Adrenal gland (tissue), 12 donors: ENCODE data around the gene NUDCD3. TPM values are rescaled to one million over a fixed set of nuclear protein-coding genes. Genes with fewer than 3 reads are reported as not detected.

Experiments
- DNase-seq, 7 donors: peaks; one replicate each; pipeline ENCODE4 v3.0.0-alpha.2; 2019 to 2020
- H3K27ac ChIP-seq, 5 donors: fragments of 200-600 bp; sonication (generic) in 4 of 5; 1 replicate in 3 of 5; 2 replicates in 2 of 5; pipeline versions ENCODE4 v1.5.1 to v1.8.0; 2016 to 2020; ENCODE audit warnings: mild to moderate bottlenecking in 1 of 5
- H3K27me3 ChIP-seq: fragments of 200-600 bp; 2 replicates; pipeline ENCODE4 v1.8.0; 2021
- H3K36me3 ChIP-seq, 2 donors: fragments of 200-600 bp; replicated peaks in 1 of 2; 1 replicate in 1 of 2; 2 replicates in 1 of 2; pipeline versions ENCODE4 v1.5.1 to v1.8.0; 2018 to 2022
- H3K4me1 ChIP-seq, 2 donors: fragments of 200-600 bp; replicated peaks in 1 of 2; 1 replicate in 1 of 2; 2 replicates in 1 of 2; pipeline versions ENCODE4 v1.5.1 to v1.8.0; 2018 to 2021
- H3K4me3 ChIP-seq, 4 donors: fragments of 200-600 bp; sonication (generic) in 3 of 4; one replicate each; pipeline ENCODE4 v1.5.1; 2016 to 2018
- H3K9me3 ChIP-seq, 3 donors: fragments of 200-600 bp; sonication (generic) in 1 of 3; replicated peaks in 1 of 3; 1 replicate in 2 of 3; 2 replicates in 1 of 3; pipeline versions ENCODE4 v1.5.1 to v1.8.0; 2016 to 2021
- POLR2A ChIP-seq, 2 donors: fragments of 450-650 bp; IDR thresholded peaks; one replicate each; pipeline ENCODE4 v1.6.1; 2017; ENCODE audit warnings: antibody characterized with exemption in 2 of 2, mild to moderate bottlenecking in 2 of 2, moderate library complexity in 1 of 2
- WGBS, 4 donors: extraction: QIAGEN DNeasy Blood & Tissue Kit in 2 of 4; methylation state at CpG; one replicate each; pipeline versions ENCODE4 v1.1.5 to v1.1.7; 2013 to 2017; 5-methylcytosine and 5-hydroxymethylcytosine counted together
- intact Hi-C, 2 donors: fragments of 100-400 bp; cut with DNase I; formaldehyde crosslinking; loops; one replicate each; pipeline versions ENCODE4 v1.14.1 to v1.15.0; 2022 to 2023
- polyA plus RNA-seq, 3 donors: library from polyadenylated mRNA; stranded (reverse); fragments of 200-250 nt in 2 of 3; fragments of 350-450 nt in 1 of 3; fragmentation: Illumina TruSeq in 1 of 3; extraction: RNeasy Lipid Tissue Mini Kit (QIAGEN cat#74804) in 1 of 3; gene quantifications; one replicate each; pipeline ENCODE4 v1.2.3, GENCODE V29; 2013 to 2014
- total RNA-seq, 9 donors: library from RNA; depleted of rRNA in 4 of 9; stranded (reverse); fragments of >200 nt in 4 of 9; fragments of 120-200 nt in 1 of 9; fragmentation: NEBNext Ultra II Directional in 1 of 9; extraction: Animal tissue kit (Norgen Biotek cat#: 25700) in 1 of 9; gene quantifications; one replicate each; pipeline versions ENCODE4 v1.1.0 to v1.2.4, GENCODE V29; 2013 to 2023
- TF ChIP-seq, protein P1 (sequence below), 6 experiments: fragments of 450-650 bp in 4 of 6; fragments of 200-600 bp in 2 of 6; sonication (generic) in 1 of 6; IDR thresholded peaks; 1 replicate in 5 of 6; 2 replicates in 1 of 6; pipeline versions ENCODE4 v1.5.1 to v1.8.0; 2016 to 2021; ENCODE audit warnings: antibody characterized with exemption in 6 of 6, mild to moderate bottlenecking in 2 of 6, moderate library complexity in 1 of 6
- donor health status: healthy with polysubstance abuse.
- donor health status: Bipolar disorder and iron deficiency.
- donor health status: DM: yes; HTN: yes; CAD: no.
- donor health status: DM: no; HTN: no; CAD: no.
- donor health status: DM: no; HTN: no; CAD: no.
- donor health status: DM: yes; HTN: yes; CAD: no.

The NUDCD3 gene
- total and polyA plus RNA-seq, 12 donors: 30.5 to 136 (median 71.1) TPM

GRCh38 chr7:44394112-44394447, 96.4 kb downstream of the NUDCD3 start:
- Histone ChIP-seq H3K4me3 (no peak overlapping the region), H3K27me3 (no peaks in the 10 kb centered on the region), H3K27ac (no peak overlapping the region), H3K9me3 (no peaks in the 10 kb centered on the region), H3K36me3 (peaks cover 0 to 30% of the 10 kb centered on the region in 2 donors), H3K4me1 (no peaks in the 10 kb centered on the region)
- WGBS, 4 donors: 91 to 99% (median 96%) methylated on average over 6 of the region's 6 CpGs
- intact Hi-C loops: no loop called here
- TF ChIP-seq, protein P1, sequence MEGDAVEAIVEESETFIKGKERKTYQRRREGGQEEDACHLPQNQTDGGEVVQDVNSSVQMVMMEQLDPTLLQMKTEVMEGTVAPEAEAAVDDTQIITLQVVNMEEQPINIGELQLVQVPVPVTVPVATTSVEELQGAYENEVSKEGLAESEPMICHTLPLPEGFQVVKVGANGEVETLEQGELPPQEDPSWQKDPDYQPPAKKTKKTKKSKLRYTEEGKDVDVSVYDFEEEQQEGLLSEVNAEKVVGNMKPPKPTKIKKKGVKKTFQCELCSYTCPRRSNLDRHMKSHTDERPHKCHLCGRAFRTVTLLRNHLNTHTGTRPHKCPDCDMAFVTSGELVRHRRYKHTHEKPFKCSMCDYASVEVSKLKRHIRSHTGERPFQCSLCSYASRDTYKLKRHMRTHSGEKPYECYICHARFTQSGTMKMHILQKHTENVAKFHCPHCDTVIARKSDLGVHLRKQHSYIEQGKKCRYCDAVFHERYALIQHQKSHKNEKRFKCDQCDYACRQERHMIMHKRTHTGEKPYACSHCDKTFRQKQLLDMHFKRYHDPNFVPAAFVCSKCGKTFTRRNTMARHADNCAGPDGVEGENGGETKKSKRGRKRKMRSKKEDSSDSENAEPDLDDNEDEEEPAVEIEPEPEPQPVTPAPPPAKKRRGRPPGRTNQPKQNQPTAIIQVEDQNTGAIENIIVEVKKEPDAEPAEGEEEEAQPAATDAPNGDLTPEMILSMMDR (IDR thresholded peaks at IDR 0.05): no peak
- TF ChIP-seq POLR2A (IDR thresholded peaks at IDR 0.05): no peak
- peak in 2 of 7 donors; percentile 2 to 20 for DNase-seq

- WGBS, 4 donors: 94 to 100% (median 95%) methylated on average over 5 to 7 of the region's 7 CpGs
- Histone ChIP-seq H3K36me3 (peaks cover 0 to 36% of the 10 kb centered on the region in 2 donors), H3K4me1 (no peaks in the 10 kb centered on the region), H3K9me3 (no peaks in the 10 kb centered on the region), H3K27me3 (no peaks in the 10 kb centered on the region), H3K4me3 (no peak overlapping the region), H3K27ac (no peak overlapping the region)
- intact Hi-C loops: no loop called here
- peak in 2 of 7 donors; percentile 4 to 42 for DNase-seq
- TF ChIP-seq, protein P1 (IDR thresholded peaks at IDR 0.05): no peak
- no peak for TF ChIP-seq POLR2A (IDR thresholded peaks at IDR 0.05)
Observed at GRCh38 chr7:44393238-44394111, 97.0 kb downstream of the NUDCD3 start.

- peak in 1 of 7 donors; percentile 5 for DNase-seq
- peaks cover 0 to 45% of the 10 kb centered on the region in 2 donors for H3K36me3 ChIP-seq
Observed at GRCh38 chr7:44392618-44393010, 97.8 kb downstream of the NUDCD3 start.

More at GRCh38 chr7:44392618-44393010, 97.8 kb downstream of the NUDCD3 start:
- Histone ChIP-seq H3K27me3 (no peaks in the 10 kb centered on the region), H3K4me3 (no peak overlapping the region), H3K9me3 (no peaks in the 10 kb centered on the region), H3K4me1 (no peaks in the 10 kb centered on the region), H3K27ac (no peak overlapping the region)
- no peak for TF ChIP-seq POLR2A (IDR thresholded peaks at IDR 0.05)
- TF ChIP-seq, protein P1 (IDR thresholded peaks at IDR 0.05): no peak
- intact Hi-C loops: no loop called here
